A172 (cell line): ENCODE results near the gene ASRGL1. TPM values are rescaled to one million over a fixed set of nuclear protein-coding genes. Genes with fewer than 3 reads are reported as not detected.

ENCODE experiments used
- total RNA-seq: library from RNA; depleted of rRNA; stranded (reverse); fragments of >200 nt; shearing (Covaris generic); gene quantifications from 2 replicates; pipeline ENCODE4 v1.2.3, GENCODE V29; 2014; rRNA removed

The ASRGL1 gene
- total RNA-seq, 1 experiment from 2014 or later, result 26.5 TPM

Other genes with a start within 250 kb of the ASRGL1 start
- 52.5 and 66.1 TPM in 2 replicates for gene INCENP, start 213.4 kb upstream of the ASRGL1 start, total RNA-seq
- gene SCGB1D1, start 147.2 kb upstream of the ASRGL1 start, total RNA-seq, result not detected in 2 replicates
- not detected in 2 replicates for gene SCGB2A1, start 128.8 kb upstream of the ASRGL1 start, total RNA-seq
- not detected in 2 replicates for gene SCGB1D2, start 95.2 kb upstream of the ASRGL1 start, total RNA-seq
- gene SCGB2A2, start 67.3 kb upstream of the ASRGL1 start, total RNA-seq, result not detected in 2 replicates
- gene SCGB1D4, start 38.4 kb upstream of the ASRGL1 start, total RNA-seq, result not detected in 2 replicates
- not detected in 2 replicates for gene SCGB1A1, start 81.6 kb downstream of the ASRGL1 start, total RNA-seq
- gene AHNAK, start 209.4 kb downstream of the ASRGL1 start, total RNA-seq, result 298 and 391 TPM in 2 replicates
- 1,294 and 1,343 TPM in 2 replicates for gene EEF1G, start 236.4 kb downstream of the ASRGL1 start, total RNA-seq